ENCODE results near the gene LAMC1.
"Not testable (repeated sequence)": the region's sequence is repeated elsewhere in the genome, so short reads cannot be mapped to it uniquely, and the experiment has no call there.

The LAMC1 gene

GRCh38 chr1:183150032-183150431 lies 126.8 kb downstream of the LAMC1 start:
- not testable (repeated sequence) for DNase-seq (ENCODE audit: low spot score)

GRCh38 chr1:183150445-183150844 lies 127.2 kb downstream of the LAMC1 start:
- DNase-seq (ENCODE audit: low spot score), result no peak

- no peak for DNase-seq (ENCODE audit: low spot score)
Observed at GRCh38 chr1:183152180-183152579, 129.0 kb downstream of the LAMC1 start.

GRCh38 chr1:183155939-183156338 lies 132.7 kb downstream of the LAMC1 start:
- no peak for DNase-seq (ENCODE audit: low spot score)

GRCh38 chr1:183159960-183160359 lies 136.7 kb downstream of the LAMC1 start:
- DNase-seq (ENCODE audit: low spot score), result no peak

GRCh38 chr1:183161391-183161790 lies 138.2 kb downstream of the LAMC1 start:
- DNase-seq (ENCODE audit: low spot score), result no peak

GRCh38 chr1:183163316-183163715 lies 140.1 kb downstream of the LAMC1 start:
- DNase-seq (ENCODE audit: low spot score), result no peak

- DNase-seq (ENCODE audit: low spot score), result no peak
Observed at GRCh38 chr1:183164340-183164739, 141.1 kb downstream of the LAMC1 start.

GRCh38 chr1:183164963-183165362 lies 141.7 kb downstream of the LAMC1 start:
- DNase-seq (ENCODE audit: low spot score), result no peak

GRCh38 chr1:183165456-183165855 lies 142.2 kb downstream of the LAMC1 start:
- no peak for DNase-seq (ENCODE audit: low spot score)

- DNase-seq (ENCODE audit: low spot score), result peak; percentile 47
Observed at GRCh38 chr1:183166454-183166853, 143.2 kb downstream of the LAMC1 start.

GRCh38 chr1:183167676-183168075 lies 144.5 kb downstream of the LAMC1 start:
- DNase-seq (ENCODE audit: low spot score), result no peak

- DNase-seq (ENCODE audit: low spot score), result no peak
Observed at GRCh38 chr1:183168308-183168707, 145.1 kb downstream of the LAMC1 start.

GRCh38 chr1:183173828-183174227 lies 150.6 kb downstream of the LAMC1 start:
- DNase-seq (ENCODE audit: low spot score), result no peak

GRCh38 chr1:183175631-183176030 lies 152.4 kb downstream of the LAMC1 start:
- no peak for DNase-seq (ENCODE audit: low spot score)

GRCh38 chr1:183178545-183178944 lies 155.3 kb downstream of the LAMC1 start:
- no peak for DNase-seq (ENCODE audit: low spot score)

GRCh38 chr1:183179033-183179432 lies 155.8 kb downstream of the LAMC1 start:
- DNase-seq (ENCODE audit: low spot score), result no peak

- no peak for DNase-seq (ENCODE audit: low spot score)
Observed at GRCh38 chr1:183180218-183180617, 157.0 kb downstream of the LAMC1 start.

GRCh38 chr1:183180634-183181056 lies 157.4 kb downstream of the LAMC1 start:
- DNase-seq (ENCODE audit: low spot score), result no peak

GRCh38 chr1:183185941-183186490 lies 162.8 kb downstream of the LAMC1 start, which contains the start of gene LAMC2:
LAMC2 (plus strand) TSS chr1:183186264; CDS start chr1:183186353, 89 bp downstream.
- peak; percentile 34 for DNase-seq (ENCODE audit: low spot score)

GRCh38 chr1:183186841-183187240 lies 163.6 kb downstream of the LAMC1 start:
- no peak for DNase-seq (ENCODE audit: low spot score)

- no peak for DNase-seq (ENCODE audit: low spot score)
Observed at GRCh38 chr1:183188240-183188639, 165.0 kb downstream of the LAMC1 start.

GRCh38 chr1:183191833-183192232 lies 168.6 kb downstream of the LAMC1 start:
- DNase-seq (ENCODE audit: low spot score), result no peak

- no peak for DNase-seq (ENCODE audit: low spot score)
Observed at GRCh38 chr1:183193963-183194525, 170.8 kb downstream of the LAMC1 start.
